ENCODE data around the gene IRAK3.

- TF ChIP-seq, protein P1, sequence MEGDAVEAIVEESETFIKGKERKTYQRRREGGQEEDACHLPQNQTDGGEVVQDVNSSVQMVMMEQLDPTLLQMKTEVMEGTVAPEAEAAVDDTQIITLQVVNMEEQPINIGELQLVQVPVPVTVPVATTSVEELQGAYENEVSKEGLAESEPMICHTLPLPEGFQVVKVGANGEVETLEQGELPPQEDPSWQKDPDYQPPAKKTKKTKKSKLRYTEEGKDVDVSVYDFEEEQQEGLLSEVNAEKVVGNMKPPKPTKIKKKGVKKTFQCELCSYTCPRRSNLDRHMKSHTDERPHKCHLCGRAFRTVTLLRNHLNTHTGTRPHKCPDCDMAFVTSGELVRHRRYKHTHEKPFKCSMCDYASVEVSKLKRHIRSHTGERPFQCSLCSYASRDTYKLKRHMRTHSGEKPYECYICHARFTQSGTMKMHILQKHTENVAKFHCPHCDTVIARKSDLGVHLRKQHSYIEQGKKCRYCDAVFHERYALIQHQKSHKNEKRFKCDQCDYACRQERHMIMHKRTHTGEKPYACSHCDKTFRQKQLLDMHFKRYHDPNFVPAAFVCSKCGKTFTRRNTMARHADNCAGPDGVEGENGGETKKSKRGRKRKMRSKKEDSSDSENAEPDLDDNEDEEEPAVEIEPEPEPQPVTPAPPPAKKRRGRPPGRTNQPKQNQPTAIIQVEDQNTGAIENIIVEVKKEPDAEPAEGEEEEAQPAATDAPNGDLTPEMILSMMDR (IDR thresholded peaks at IDR 0.05), result no peak
- TF ChIP-seq POLR2A (IDR thresholded peaks at IDR 0.05) (no peak), POLR2AphosphoS5 (IDR thresholded peaks at IDR 0.05) (no peak)
Measured at GRCh38 chr12:66189486-66189843, 451 bp downstream of the IRAK3 start.

All from gastroesophageal sphincter (tissue), 3 donors.